Stimulated activated CD8-positive, alpha-beta memory T cell treated with anti-CD3 and anti-CD28 coated beads, Interleukin-15, amount 100 ng/mL, for 48 hours (primary cell): ENCODE results near the gene USP5.
A peak's percentile ranks its signal among the peaks of the same experiment; 100 is the strongest.
"Not testable (repeated sequence)": the region's sequence is repeated elsewhere in the genome, so short reads cannot be mapped to it uniquely, and the experiment has no call there.

Experiments used
- DNase-seq, 2 donors: peaks; one replicate each; pipeline ENCODE4 v3.0.0-alpha.2; 2020; ENCODE audit warnings: low read depth in 2 of 2

Gene USP5

GRCh38 chr12:6865307-6865706 is 13.4 kb downstream of the USP5 start:
- DNase-seq, result not testable (repeated sequence)

GRCh38 chr12:6866163-6866919 is 14.4 kb downstream of the USP5 start:
- DNase-seq, result no peak

GRCh38 chr12:6866920-6867412 is 15.0 kb downstream of the USP5 start:
- no peak for DNase-seq

GRCh38 chr12:6867413-6868210 is 15.7 kb downstream of the USP5 start, which contains the start of gene TPI1:
TPI1 (plus strand) TSS chr12:6867531; CDS start chr12:6867567, 36 bp downstream.
- peak; percentile 71 to 72 for DNase-seq

- no peak for DNase-seq
Observed at GRCh38 chr12:6868211-6869048, 16.5 kb downstream of the USP5 start.

- peak; percentile 58 to 61 for DNase-seq
Observed at GRCh38 chr12:6869049-6870021, 17.4 kb downstream of the USP5 start.

- not testable (repeated sequence) for DNase-seq
Observed at GRCh38 chr12:6870304-6870703, 18.4 kb downstream of the USP5 start.

GRCh38 chr12:6871052-6871957 is 19.4 kb downstream of the USP5 start:
- no peak for DNase-seq

- peak; percentile 77 to 81 for DNase-seq
Observed at GRCh38 chr12:6872073-6873048, 20.4 kb downstream of the USP5 start.

GRCh38 chr12:6873094-6874014 is 21.4 kb downstream of the USP5 start, which contains the start of gene SPSB2:
SPSB2 (minus strand) TSS chr12:6873303; CDS start chr12:6872901, 402 bp downstream.
- peak; percentile 99 for DNase-seq

- DNase-seq, result not testable (repeated sequence)
Observed at GRCh38 chr12:6874015-6874368, 22.0 kb downstream of the USP5 start.

GRCh38 chr12:6879824-6880223 is 27.9 kb downstream of the USP5 start:
- DNase-seq, result not testable (repeated sequence)

- no peak for DNase-seq
Observed at GRCh38 chr12:6883252-6883651, 31.3 kb downstream of the USP5 start.

GRCh38 chr12:6883683-6884082 is 31.7 kb downstream of the USP5 start:
- DNase-seq, result no peak

- DNase-seq, result no peak
Observed at GRCh38 chr12:6884539-6884938, 32.6 kb downstream of the USP5 start.

GRCh38 chr12:6886206-6886999 is 34.5 kb downstream of the USP5 start:
- DNase-seq, result not testable (repeated sequence)
